Measurements from ENCODE around the gene P4HA2.

DNA sequence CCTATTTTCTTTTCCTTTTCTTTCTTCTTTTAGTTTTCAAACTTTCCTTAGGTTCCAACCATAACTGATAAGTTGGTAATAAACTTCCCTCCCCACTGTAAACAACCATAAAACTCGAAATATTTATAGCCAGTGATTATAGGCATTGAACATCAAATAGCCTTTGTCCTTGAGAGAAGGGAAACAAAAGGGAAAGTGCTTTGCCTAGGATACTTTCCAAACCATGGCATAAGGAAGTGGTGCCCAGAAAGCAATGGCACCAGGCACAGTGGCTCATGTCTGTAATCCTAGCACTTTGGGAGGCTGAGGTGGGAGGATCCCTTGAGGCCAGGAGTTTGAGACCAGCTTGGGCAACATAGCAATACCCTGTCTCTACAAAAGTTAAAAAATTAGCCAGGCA, 17.9 kb upstream of the P4HA2 start:
- TF ChIP-seq, protein P1, sequence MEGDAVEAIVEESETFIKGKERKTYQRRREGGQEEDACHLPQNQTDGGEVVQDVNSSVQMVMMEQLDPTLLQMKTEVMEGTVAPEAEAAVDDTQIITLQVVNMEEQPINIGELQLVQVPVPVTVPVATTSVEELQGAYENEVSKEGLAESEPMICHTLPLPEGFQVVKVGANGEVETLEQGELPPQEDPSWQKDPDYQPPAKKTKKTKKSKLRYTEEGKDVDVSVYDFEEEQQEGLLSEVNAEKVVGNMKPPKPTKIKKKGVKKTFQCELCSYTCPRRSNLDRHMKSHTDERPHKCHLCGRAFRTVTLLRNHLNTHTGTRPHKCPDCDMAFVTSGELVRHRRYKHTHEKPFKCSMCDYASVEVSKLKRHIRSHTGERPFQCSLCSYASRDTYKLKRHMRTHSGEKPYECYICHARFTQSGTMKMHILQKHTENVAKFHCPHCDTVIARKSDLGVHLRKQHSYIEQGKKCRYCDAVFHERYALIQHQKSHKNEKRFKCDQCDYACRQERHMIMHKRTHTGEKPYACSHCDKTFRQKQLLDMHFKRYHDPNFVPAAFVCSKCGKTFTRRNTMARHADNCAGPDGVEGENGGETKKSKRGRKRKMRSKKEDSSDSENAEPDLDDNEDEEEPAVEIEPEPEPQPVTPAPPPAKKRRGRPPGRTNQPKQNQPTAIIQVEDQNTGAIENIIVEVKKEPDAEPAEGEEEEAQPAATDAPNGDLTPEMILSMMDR (optimal IDR thresholded peaks at IDR 0.05 in 1 of 3, IDR thresholded peaks at IDR 0.05 in 1 of 3, conservative IDR thresholded peaks at IDR 0.05 in 1 of 3; ENCODE audit: extremely low read depth in 1 of 3, insufficient read depth in 2 of 3, low read length in 3 of 3) = no peak
- no peak for TF ChIP-seq EZH2 (IDR thresholded peaks at IDR 0.05; ENCODE audit: low read length)
